Measurements from ENCODE around the gene ROR2.
"Not testable (repeated sequence)": the region's sequence is repeated elsewhere in the genome, so short reads cannot be mapped to it uniquely, and the experiment has no call there.

The ROR2 gene

DNA sequence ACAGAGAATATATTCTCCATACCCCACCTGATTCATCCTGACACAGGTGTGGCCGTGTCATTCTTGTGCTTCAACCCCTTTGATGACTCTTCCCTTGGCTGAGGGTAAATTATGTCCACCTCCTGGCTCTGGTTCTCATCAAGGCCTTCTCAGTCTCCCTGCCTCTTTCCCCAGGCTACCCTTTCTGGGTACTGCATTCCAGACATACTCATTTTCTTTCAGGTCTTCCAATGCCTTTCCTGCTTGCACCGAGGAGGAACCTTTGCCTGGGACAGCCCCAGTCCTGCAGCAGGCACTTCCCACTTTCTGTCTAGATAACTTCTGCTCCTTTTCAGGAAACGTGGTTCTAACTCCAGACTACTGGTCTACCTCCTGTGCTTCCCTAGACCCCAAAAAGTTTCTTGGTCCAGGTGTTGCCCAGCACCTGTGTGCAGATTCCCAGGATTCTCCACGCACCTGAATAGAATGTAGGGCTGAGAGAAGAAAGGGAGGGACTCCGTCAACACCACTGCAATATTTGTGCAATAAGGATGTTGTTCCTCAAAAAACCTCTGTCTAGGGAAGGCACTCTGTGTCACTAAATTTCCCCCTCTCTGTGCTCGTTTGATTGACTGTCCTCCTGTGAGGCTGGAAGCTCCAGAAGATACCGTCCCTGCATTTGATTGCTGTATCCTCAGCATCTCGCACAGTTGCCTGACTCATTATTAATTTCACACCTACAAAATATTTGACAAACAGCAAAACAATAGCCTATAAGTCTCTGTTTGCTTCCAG is 271.0 kb downstream of the ROR2 start:
- no peak for DNase-seq (ENCODE audit: low spot score)

DNA sequence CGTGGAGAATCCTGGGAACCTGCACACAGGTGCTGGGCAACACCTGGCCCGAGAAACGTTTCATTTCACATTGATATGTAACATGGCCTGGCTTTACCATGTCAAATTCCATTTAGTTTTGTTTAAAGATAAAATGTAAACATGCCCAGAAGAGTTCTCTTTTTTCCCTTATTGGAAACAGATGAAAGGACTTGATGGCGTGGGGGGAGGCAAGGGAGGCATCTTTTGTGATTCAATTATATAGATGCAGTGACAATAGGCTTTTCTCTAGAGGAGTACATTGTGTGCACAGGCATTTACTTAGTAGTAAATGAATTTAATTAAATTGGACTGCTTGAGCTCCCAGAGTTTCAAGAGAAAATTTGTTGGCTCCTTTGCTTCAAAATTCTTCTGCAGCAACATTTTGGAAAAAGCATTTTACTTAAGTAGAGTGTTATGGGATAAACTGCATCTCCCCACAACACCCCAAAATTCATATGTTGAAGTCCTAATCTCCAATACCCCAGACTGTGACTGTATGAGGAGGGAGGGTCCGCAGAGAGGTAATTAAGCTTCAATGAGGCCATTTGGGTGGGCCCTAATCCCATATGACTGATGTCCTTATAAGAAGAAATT is 272.1 kb downstream of the ROR2 start:
- DNase-seq (ENCODE audit: low spot score) = no peak

DNA sequence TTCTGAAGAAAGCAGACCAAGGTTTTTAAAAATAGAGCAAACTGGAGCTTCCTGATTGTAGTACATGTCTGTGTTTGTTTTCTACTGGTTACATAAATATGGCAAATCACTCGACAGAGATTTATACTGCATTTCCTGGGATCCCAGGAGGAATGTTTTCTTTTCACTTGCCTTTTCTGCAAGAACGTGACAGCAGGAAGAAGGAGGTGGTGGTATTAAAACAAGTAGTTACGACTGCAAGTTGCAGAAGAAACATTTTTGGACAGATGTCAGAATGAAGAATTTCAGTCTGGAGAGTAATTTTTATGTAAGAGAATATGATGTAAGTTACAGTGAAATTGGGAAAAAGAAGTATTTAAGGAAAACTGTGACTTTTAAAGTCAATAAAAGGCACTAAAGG is 272.7 kb downstream of the ROR2 start:
- no peak for DNase-seq (ENCODE audit: low spot score)

DNA sequence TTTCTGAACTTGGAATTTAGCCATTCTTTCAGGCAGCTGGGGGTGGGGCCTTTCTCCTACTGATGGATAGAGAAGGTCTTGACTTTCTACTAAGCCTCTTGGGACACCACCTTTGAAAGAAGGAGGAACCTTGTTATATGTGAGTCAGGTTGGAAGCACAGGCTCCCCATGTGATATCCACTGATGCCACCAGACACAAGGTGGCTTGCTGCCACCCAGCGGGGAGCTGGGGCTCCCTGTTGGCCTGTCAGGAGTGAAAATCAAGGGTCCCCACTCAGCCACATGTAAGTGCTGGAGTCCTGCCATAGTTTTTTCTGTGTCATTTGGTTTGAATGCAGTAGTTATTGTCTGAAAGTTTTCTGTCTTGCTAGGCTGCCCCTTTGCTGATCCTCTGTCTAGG is 274.0 kb downstream of the ROR2 start:
- no peak for DNase-seq (ENCODE audit: low spot score)

DNA sequence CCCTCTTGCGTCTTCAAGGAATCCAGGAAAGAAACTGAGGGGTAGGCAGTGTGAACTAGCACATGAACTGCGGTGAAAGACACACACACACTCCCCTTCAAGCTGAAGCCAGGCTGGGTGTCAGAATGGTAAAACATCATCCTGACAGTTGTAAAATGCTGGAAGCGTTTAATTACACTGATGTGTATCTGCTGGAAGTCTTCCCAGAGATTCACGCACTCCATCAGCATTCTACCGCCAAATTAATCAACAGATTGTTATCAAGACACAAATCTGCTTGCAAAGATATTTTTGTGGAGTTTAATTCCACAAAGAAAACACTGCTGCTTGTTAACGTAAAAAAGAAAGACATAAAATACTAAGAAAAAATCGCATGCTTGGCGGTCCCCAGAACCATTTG is 285.4 kb downstream of the ROR2 start:
- no peak for DNase-seq (ENCODE audit: low spot score)

DNA sequence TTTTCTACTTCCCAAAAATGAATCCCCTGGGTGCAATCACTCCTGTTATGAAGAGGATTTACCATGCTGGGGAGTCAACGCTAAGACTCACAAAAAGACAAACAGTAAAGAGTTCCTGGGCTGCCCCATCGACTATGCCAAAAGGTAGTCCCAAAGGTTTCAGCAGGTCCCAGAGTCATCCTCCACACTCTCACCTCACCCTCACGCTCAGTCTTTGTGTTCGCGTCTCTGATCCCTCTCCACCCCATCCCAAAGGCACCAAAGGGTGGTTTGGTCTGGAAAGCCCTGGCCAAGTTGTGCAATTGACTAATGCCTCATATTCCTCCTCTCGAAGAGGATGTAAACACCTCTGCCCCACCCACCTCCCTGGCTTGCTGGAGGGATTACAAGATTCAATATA is 286.2 kb downstream of the ROR2 start:
- DNase-seq (ENCODE audit: low spot score) = no peak

DNA sequence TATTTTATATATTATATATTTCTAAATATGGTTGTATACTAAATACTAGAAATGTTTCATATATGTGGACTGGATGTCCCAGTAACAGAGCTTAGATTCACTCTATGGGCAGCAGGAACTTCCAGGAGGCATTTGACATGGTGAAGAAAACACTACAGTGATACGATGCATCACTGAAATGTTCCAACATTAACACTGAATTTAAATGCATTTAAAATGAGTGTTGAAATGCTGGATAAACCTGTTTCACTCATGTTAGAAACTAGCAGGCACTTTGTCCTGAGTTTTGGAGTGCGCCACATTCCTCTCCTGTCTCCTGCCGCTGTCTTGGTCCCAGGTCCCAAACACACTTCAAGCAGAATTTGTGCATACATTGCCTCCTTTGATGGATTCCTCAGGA is 288.6 kb downstream of the ROR2 start:
- DNase-seq (ENCODE audit: low spot score) = no peak

DNA sequence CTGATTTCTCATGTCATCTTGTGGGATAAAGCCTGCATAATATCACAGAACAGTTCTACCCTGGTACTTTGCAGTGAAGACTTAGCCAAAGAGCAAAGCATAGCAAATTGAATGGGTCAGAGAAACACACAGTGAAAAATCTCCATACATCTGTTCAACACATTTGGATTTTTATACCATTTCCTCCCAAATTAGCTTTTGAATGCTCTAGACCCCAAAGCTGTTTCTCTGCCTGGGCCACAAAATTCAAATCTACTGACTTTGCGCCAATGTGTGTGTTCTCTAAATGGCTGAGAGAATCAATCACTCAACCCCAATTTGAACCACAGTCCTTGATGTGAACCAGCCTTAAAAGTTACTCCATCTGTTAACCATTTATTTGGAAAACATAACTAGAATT is 289.5 kb downstream of the ROR2 start:
- DNase-seq (ENCODE audit: low spot score) = no peak

DNA sequence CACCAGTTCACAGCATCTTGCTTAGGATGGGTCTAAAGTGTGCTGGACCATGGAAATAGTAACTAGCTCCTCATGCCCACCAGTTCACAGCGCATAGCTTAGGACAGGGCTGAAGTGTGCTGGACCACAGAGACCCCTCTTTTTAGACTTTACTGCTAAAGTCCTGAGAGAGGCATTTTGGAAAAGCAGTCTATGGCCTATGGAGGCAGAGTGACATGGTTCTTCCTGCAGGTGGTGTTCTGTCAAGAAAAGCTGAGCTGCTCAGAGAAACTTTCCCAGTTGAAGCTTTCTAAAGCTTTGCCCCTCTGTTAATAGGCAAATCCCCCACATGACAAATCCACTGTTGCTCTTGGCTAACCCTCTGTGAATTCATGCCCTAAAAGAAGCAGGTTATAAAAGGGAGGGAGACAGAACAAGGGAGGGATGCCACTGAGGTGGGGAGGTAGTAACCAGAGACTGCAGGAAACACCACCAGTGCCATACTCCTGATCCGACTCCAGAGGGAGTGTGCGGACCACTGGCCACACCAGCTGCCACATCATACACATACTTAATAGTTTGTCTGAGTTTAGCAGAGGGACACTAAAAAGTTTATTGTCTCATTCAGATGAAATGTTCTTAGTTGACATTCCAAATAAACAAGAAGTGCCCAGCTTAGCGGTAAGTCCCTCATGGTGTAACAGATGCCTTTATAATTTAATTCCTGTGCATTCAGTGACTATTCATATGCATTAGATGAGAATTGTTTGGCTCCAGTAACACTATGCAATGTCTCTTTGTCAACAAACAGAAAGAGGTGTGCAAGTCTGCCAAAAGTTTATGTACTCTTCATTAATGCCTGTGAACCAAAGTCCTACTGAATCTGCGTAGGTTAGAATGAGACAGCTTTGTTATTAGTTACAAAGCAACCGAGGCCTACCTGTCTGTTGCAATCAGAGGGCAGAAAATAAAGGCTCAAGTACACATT is 290.2 kb downstream of the ROR2 start:
- DNase-seq (ENCODE audit: low spot score) = no peak

DNA sequence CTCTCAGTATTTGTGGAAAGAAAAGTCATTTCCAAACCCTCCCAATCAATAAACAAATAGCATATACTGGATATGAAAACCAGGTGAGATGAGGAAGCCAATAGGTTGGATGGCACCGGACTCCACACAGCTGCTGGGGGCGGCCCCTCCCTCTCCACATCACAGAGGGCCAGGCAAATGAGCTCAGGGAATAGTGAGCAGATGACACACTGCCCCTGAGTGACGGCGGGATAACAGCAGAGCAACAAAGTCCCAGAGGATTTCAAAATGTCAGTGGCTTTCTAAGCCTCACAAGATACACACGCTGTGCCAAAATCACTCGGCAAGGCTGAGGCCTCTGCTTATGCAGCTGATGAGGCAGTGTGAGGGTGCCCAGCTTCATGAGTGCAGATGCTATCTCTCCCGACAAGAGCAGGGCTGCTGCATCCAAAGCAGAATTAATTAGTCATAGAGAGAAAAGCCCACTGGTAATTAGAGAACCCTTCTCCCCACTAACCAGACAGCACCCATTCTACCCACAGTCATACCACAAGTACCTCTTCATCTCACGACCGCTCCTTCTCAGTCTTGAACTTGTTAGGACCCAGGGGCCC is 291.4 kb downstream of the ROR2 start:
- no peak for DNase-seq (ENCODE audit: low spot score)

DNA sequence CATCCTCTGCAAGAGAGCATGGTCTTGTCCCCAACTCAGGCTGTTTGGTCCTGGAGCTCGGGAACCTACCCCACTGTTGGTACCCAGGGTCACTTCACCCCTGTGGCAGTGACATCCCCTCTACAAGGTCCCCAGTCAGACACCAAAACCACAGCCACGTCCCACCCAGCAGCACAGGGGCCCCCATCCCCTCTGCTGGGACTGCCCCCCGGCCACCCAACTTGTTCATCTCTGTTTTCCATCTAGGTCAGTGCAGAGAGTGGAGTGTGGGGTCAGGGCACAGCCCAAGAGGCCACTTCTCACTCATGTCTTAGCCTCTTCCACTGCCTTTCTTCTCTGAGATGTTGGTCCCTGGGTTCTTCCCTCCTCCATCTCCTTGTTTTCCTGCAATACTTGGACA is 292.5 kb downstream of the ROR2 start:
- no peak for DNase-seq (ENCODE audit: low spot score)

DNA sequence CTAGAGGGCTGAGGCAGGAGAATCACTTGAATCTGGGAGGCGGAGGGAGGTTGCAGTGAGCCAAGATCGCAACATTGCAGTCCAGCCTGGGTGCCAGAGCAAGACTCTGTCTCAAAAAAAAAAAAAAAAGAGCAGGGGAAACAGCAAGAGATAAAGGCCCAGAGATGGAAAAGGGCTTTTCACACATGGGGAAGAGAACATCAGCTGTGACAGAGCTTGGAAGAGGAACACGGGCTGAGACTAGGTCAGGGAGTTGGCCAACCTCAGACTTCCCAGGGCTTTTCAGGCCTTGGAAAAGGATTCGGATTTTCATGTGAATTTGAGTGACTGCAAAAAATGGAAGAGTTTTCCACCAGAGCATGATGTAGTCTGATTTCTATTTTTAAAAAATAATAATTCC is 294.4 kb downstream of the ROR2 start:
- DNase-seq (ENCODE audit: low spot score) = no peak

DNA sequence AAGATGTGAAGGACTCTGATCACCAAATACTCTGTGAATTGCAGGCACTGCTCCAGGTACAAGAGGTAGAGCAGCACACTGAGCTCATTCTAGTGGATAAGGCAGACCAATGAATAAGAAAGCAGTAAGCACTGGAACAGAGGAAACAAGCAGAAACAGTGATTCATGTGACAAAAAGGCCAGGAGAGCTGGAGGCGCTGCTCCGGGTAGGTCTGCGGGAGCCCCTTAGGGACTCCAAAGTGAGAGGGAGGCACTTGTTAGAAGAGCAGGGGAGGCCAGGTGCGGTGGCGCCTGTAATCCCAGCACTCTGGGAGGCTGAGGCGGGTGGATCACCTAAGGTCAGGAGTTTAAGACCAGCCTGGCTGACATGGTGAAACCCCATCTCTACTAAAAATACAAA is 294.8 kb downstream of the ROR2 start:
- DNase-seq (ENCODE audit: low spot score) = no peak

DNA sequence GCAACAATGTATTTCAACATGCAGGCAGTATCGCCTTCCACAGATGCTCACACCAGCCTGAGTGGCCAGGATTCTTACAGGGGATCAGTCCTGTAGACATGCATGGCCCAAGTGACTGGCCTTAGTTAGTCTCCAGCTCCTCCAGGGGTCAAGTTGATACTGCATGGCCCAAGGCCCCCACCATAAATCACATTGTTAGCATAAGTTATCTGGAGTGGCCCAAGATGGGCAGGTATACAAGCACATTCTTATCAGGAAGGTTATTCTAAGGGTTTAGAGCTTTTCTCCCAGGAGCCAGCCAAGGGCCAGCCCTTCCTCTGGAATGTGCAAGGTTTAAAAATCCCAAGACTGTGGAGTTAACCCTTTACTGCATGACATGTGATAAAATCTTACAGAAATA is 295.5 kb downstream of the ROR2 start:
- no peak for DNase-seq (ENCODE audit: low spot score)

DNA sequence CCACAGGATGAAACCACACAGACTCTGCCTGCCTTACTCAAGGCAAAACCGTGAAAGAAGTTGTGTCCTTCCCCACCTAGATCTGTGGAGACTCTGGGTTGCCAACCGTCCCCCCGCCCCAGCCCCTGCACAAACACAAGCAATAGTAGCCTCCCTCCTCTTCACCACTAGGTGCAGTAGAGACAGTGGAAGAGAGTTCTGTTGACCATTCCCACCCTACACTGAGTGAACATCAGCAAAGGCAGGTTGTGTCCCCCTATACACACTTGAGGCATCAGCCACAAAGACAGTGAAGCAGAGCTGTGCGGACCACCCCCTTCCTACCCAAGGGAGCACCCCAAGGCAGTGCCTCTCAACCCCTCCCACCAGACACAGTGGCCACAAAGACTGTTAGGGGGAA is 302.7 kb downstream of the ROR2 start:
- DNase-seq (ENCODE audit: low spot score) = no peak

DNA sequence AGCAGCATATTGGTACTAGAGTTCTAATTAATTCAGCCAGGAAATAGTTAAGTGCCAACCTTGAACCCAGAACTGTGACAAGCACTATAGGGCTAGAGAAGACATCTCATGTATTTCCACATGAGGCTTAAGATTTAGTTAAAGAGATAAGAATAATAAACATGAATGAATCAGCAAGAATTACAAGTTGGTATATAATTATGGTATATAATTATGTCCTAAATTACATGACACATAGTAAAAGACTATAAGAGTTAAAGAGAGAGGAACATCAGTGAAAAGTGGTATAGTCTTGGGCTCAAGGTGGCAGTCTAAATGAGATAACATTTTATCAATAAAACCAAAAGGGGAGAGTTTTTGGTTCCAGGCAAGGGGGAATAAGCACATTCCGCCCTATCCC is 303.3 kb downstream of the ROR2 start:
- no peak for DNase-seq (ENCODE audit: low spot score)

DNA sequence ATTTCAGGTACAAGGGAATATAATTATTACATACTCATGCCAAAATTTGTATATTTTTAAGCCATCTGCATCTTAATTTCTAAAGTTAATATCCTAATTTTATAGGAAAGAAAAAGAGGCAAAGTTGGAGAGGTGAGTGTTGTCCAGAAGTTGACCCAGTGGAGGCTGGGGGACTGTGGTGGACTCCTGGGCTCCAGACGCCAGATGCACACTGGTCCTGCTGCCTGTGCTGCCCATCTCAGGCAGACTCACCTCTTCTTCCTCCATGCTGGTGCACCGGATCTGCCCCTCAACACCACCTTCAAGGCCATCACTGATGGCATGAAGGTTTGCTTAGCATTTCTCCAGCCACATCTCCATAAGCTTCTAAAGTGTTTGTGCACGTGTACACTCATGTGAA is 305.6 kb downstream of the ROR2 start:
- no peak for DNase-seq (ENCODE audit: low spot score)

DNA sequence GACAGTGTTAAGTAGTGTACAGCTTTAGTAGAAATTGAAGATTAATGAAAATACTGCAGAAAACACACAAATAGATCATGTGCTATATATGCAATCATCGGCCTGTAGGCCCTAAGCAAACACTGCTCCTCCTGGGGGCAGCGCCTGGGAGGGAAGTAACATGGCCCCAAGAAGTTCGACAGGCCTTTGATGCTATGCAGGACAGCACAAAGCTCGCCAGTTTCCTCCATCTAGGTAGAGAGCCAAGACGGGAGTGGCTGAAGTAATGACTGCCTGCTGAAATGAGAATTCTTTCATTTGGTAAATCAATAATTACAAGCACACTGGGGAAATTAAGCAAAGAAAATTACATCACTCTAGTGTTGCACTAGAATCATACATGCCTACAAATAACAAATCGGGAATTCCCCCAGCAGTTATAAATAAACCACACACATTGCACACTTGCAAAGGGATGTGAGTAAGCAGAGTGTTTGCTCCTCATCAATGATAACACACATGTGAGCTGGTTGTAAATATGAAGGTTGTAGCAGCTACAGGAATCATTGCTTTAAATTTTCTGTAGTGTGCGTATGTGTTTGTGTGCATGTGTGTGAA is 306.4 kb downstream of the ROR2 start:
- DNase-seq (ENCODE audit: low spot score) = no peak

DNA sequence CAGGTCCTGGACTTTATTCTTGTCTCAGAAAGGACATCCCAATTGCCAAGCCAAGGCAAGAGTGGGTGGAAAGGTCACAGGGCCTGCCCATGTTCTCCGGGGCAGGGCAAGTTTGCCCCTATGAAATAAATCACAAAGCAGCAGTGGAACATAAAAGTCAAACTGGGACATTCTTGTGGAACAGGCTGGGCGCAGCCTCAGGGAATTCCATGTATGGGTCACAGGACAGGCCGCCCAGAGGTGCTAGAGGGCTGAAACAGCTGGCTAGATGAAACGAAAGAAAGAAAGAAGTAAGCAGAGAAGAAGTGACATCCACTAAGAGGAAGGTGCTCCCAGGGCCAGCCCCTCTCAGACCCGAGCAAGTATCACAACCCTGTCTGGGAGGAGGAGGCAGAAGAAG is 307.3 kb downstream of the ROR2 start:
- no peak for DNase-seq (ENCODE audit: low spot score)

DNA sequence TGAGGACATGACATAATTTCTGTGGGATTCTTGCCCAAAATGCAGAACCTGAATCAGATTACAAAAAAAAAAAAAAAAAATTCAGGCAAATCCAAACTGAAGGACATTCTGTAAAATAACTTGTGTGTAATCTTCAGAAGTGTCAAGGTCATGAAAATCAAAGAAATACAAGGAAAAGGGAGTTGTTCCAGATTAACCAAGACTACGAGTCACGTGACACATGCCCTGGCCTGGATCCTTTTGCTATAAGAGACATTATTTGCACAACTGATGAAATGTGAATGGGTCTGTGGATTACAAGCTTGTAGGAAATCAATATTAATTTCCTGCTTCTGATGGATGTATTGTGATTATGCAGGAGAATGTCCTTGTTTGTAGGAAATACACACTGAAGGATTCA is 309.6 kb downstream of the ROR2 start:
- no peak for DNase-seq (ENCODE audit: low spot score)

DNA sequence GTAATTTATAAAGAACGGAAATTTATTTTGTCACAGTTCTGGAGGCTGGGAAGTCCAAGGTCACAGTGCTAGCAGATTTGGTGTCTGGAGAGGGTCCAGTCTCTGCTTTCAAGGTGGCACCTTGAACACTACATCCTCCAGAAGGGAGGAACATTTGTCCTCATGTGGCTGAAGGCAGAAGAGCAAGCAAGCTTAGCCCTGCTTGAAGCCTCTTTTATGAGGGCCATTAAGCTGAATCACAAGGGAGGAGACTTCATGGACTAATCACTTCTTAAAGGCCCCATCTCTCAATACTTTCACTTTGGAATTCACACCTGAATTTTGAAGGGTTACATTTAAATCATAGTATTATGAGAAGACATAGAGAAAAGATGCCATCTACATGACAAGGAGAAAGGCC is 311.0 kb downstream of the ROR2 start:
- no peak for DNase-seq (ENCODE audit: low spot score)

DNA sequence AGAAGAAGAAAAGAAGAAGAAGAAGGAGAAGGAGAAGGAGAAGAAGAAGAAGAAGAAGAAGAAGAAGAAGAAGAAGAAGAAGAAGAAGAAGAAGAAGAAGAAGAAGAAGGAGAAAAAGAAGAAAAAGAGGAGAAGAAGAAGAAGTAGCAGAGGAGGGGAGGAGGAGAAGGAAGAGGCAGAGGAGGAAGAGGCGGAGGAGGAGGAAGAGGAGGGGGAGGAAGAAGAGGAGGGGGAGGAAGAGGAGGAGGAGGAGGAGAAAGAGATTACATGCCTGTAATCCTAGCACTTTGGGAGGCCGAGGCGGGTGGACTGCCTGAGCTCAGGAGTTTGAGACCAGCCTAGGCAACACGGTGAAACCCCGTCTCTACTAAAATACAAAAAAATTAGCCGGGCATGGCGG is 315.2 kb downstream of the ROR2 start:
- not testable (repeated sequence) for DNase-seq (ENCODE audit: low spot score)

Data from putamen (tissue), 1 donor.